Gastroesophageal sphincter (tissue), 4 donors: Measurements from ENCODE around the gene THAP11. TPM values are rescaled to one million over a fixed set of nuclear protein-coding genes. Genes with fewer than 3 reads are reported as not detected.
A peak's percentile ranks its signal among the peaks of the same experiment; 100 is the strongest.

ENCODE experiments used
- ATAC-seq: fragments of 150-250 bp; one replicate; pipeline ENCODE4 v1.9.1; 2016; ENCODE audit warnings: mild to moderate bottlenecking, moderate library complexity
- H3K27ac ChIP-seq, 4 donors: fragments of 200-600 bp; sonication (generic) in 3 of 4; 1 replicate in 3 of 4; 2 replicates in 1 of 4; pipeline ENCODE4 v1.5.1; 2016 to 2019
- H3K27me3 ChIP-seq: fragments of 200-600 bp; sonication (generic); one replicate; pipeline ENCODE4 v1.5.1; 2019
- H3K36me3 ChIP-seq, 2 donors: fragments of 200-600 bp; sonication (generic); one replicate each; pipeline ENCODE4 v1.5.1; 2019; ENCODE audit warnings: control low read depth in 1 of 2
- H3K4me1 ChIP-seq, 3 donors: fragments of 200-600 bp; sonication (generic); 1 replicate in 2 of 3; 2 replicates in 1 of 3; pipeline ENCODE4 v1.5.1; 2016 to 2019; ENCODE audit warnings: control low read depth in 2 of 3
- H3K4me3 ChIP-seq, 2 donors: fragments of 200-600 bp; sonication (generic); one replicate each; pipeline ENCODE4 v1.5.1; 2019; ENCODE audit warnings: mild to moderate bottlenecking in 1 of 2, moderate library complexity in 1 of 2
- H3K9me3 ChIP-seq, 3 donors: fragments of 200-600 bp; sonication (generic); one replicate each; pipeline ENCODE4 v1.5.1; 2017 to 2019; ENCODE audit warnings: control low read depth in 2 of 3
- CTCF ChIP-seq, 4 experiments: fragments of 200-600 bp in 2 of 4; fragments of 450-650 bp in 2 of 4; sonication (generic) in 1 of 4; IDR thresholded peaks; one replicate each; pipeline ENCODE4 v1.5.1; 2017 to 2019; ENCODE audit warnings: antibody characterized with exemption in 4 of 4, mild to moderate bottlenecking in 2 of 4, moderate library complexity in 2 of 4
- EP300 ChIP-seq: sonication (generic); formaldehyde crosslinking; IDR thresholded peaks from one replicate; pipeline ENCODE4 v1.6.1; 2017; ENCODE audit warnings: antibody characterized with exemption, mild to moderate bottlenecking
- POLR2A ChIP-seq, 2 donors: fragments of 450-650 bp; IDR thresholded peaks; one replicate each; pipeline ENCODE4 v1.6.1; 2017; ENCODE audit warnings: antibody characterized with exemption in 2 of 2, mild to moderate bottlenecking in 2 of 2, moderate library complexity in 1 of 2
- POLR2AphosphoS5 ChIP-seq: sonication (generic); formaldehyde crosslinking; IDR thresholded peaks from one replicate; pipeline ENCODE4 v1.6.1; 2017; ENCODE audit warnings: antibody characterized with exemption
- WGBS, 2 donors: methylation state at CpG; one replicate each; pipeline ENCODE4 v1.1.5; 2018; ENCODE audit warnings: low coverage in 1 of 2; 5-methylcytosine and 5-hydroxymethylcytosine counted together
- total RNA-seq, 4 donors: library from RNA; depleted of rRNA; stranded (reverse); fragments of >200 nt; gene quantifications; one replicate each; pipeline ENCODE4 v1.1.0, GENCODE V29; 2016

The THAP11 gene
- total RNA-seq, 4 donors from 2014 or later: 52.6 to 78.0 (median 76.0) TPM

- Histone ChIP-seq H3K4me3 (no peak overlapping the region), H3K9me3 (no peaks in the 10 kb centered on the region), H3K36me3 (peaks cover 0 to 40% of the 10 kb centered on the region in 2 donors), H3K4me1 (no peaks in the 10 kb centered on the region), H3K27me3 (no peaks in the 10 kb centered on the region), H3K27ac (no peak overlapping the region)
- 82 to 89% methylated on average over 5 to 7 of the region's 8 CpGs for WGBS, 2 donors
- TF ChIP-seq CTCF (IDR thresholded peaks at IDR 0.05) (no peak), EP300 (no peak), POLR2AphosphoS5 (no peak), POLR2A (IDR thresholded peaks at IDR 0.05) (no peak)
- no peak for ATAC-seq
Measured at GRCh38 chr16:67825119-67825518, 17.0 kb upstream of the THAP11 start.

- ATAC-seq: no peak
- H3K4me1 ChIP-seq: no peaks in the 10 kb centered on the region
- H3K27me3 ChIP-seq: no peaks in the 10 kb centered on the region
- TF ChIP-seq POLR2AphosphoS5 (no peak), EP300 (no peak), POLR2A (IDR thresholded peaks at IDR 0.05) (no peak), CTCF (IDR thresholded peaks at IDR 0.05) (no peak)
- H3K9me3 ChIP-seq: no peaks in the 10 kb centered on the region
- whole genome bisulfite sequencing, 2 donors: 100% methylated on average over 1 of the region's 14 CpGs; no CpG with 5 or more reads in 1 of the 2 donors
- no peak overlapping the region for H3K27ac ChIP-seq
- H3K4me3 ChIP-seq: no peak overlapping the region
- peaks cover 0 to 47% of the 10 kb centered on the region in 2 donors for H3K36me3 ChIP-seq
Measured at GRCh38 chr16:67825906-67826305, 16.2 kb upstream of the THAP11 start.

GRCh38 chr16:67828651-67829050, 13.5 kb upstream of the THAP11 start:
- no peaks in the 10 kb centered on the region for H3K9me3 ChIP-seq
- peaks cover 0 to 13% (median 10%) of the 10 kb centered on the region in 3 donors for H3K4me1 ChIP-seq
- H3K36me3 ChIP-seq: peaks cover 0 to 61% of the 10 kb centered on the region in 2 donors
- no peak overlapping the region for H3K27ac ChIP-seq
- no peak for TF ChIP-seq CTCF (IDR thresholded peaks at IDR 0.05)
- TF ChIP-seq POLR2A (IDR thresholded peaks at IDR 0.05): no peak
- no peak for TF ChIP-seq POLR2AphosphoS5
- TF ChIP-seq EP300: no peak
- ATAC-seq: no peak
- no CpG with 5 or more reads among the region's 4 CpGs for WGBS, 2 donors
- no peak overlapping the region for H3K4me3 ChIP-seq
- no peaks in the 10 kb centered on the region for H3K27me3 ChIP-seq

- no peaks in the 10 kb centered on the region for H3K9me3 ChIP-seq
- peaks cover 0 to 43% of the 10 kb centered on the region in 2 donors for H3K36me3 ChIP-seq
- H3K4me3 ChIP-seq: peak overlapping the region; percentile 66 to 90
- WGBS, 2 donors: 0% methylated on average over 1 of the region's 3 CpGs; no CpG with 5 or more reads in 1 of the 2 donors
- peak; percentile 3 for ATAC-seq
- H3K27ac ChIP-seq: peak overlapping the region; percentile 41 to 85 (median 81)
- H3K27me3 ChIP-seq: no peaks in the 10 kb centered on the region
- peaks cover 0 to 21% (median 10%) of the 10 kb centered on the region in 3 donors for H3K4me1 ChIP-seq
- TF ChIP-seq POLR2AphosphoS5 (no peak), EP300 (no peak), POLR2A (IDR thresholded peaks at IDR 0.05) (no peak), CTCF (IDR thresholded peaks at IDR 0.05) (no peak)
Measured at GRCh38 chr16:67833030-67833414, 9.1 kb upstream of the THAP11 start.

- Histone ChIP-seq H3K27me3 (no peaks in the 10 kb centered on the region), H3K4me1 (peaks cover 0 to 21% (median 10%) of the 10 kb centered on the region in 3 donors), H3K9me3 (no peaks in the 10 kb centered on the region), H3K36me3 (peaks cover 0 to 37% of the 10 kb centered on the region in 2 donors), H3K27ac (peak overlapping the region; percentile 41 to 85 (median 81)), H3K4me3 (peak overlapping the region; percentile 66 to 90)
- 0% methylated on average over 1 to 2 of the region's 49 CpGs for WGBS, 2 donors
- no peak for TF ChIP-seq EP300
- peak in 1 of 4 experiments; percentile 8 for TF ChIP-seq CTCF (IDR thresholded peaks at IDR 0.05)
- TF ChIP-seq POLR2A (IDR thresholded peaks at IDR 0.05): peak; percentile 68 to 76
- peak; percentile 65 for TF ChIP-seq POLR2AphosphoS5
- ATAC-seq: peak; percentile 97
Measured at GRCh38 chr16:67833415-67834241, 8.5 kb upstream of the THAP11 start.
